WTC11 (cell line): ENCODE data around the gene MDGA2. TPM values are rescaled to one million over a fixed set of nuclear protein-coding genes. Genes with fewer than 3 reads are reported as not detected.
"Not testable (repeated sequence)": the region's sequence is repeated elsewhere in the genome, so short reads cannot be mapped to it uniquely, and the experiment has no call there.

ENCODE experiments used
- ATAC-seq: fragments of 200-7000 bp; cut with Tn5 transposase; 2 replicates; pipeline ENCODE4 v1.10.0; 2021; ENCODE audit warnings: mild to moderate bottlenecking, moderate library complexity
- CTCF ChIA-PET: fragments of 300-600 bp; sonication (Branson Sonifier 250); formaldehyde crosslinking; loops from one replicate; lab custom pipeline; 2021; ENCODE audit warnings: antibody characterized with exemption; lab: Charles Lee
- POLR2A ChIA-PET: fragments of 350-600 bp; sonication (Branson Sonifier 250); formaldehyde crosslinking; loops from one replicate; lab custom pipeline; 2021; ENCODE audit warnings: antibody characterized with exemption; lab: Charles Lee
- DNase-seq: peaks from one replicate; pipeline ENCODE4 v3.0.0; 2021; ENCODE audit warnings: low spot score
- H3K27ac Mint-ChIP-seq: 2 replicates; pipeline ENCODE4 v1.8.0; 2021; ENCODE audit warnings: mixed read lengths
- H3K27me3 Mint-ChIP-seq: 2 replicates; pipeline ENCODE4 v1.8.0; 2021; ENCODE audit warnings: low read depth, mild to moderate bottlenecking, moderate library complexity, mixed read lengths
- H3K36me3 Mint-ChIP-seq: 2 replicates; pipeline ENCODE4 v1.8.0; 2021; ENCODE audit warnings: mixed read lengths
- H3K4me1 Mint-ChIP-seq: 2 replicates; pipeline ENCODE4 v1.8.0; 2022; ENCODE audit warnings: mixed read lengths
- H3K4me3 Mint-ChIP-seq: 2 replicates; pipeline ENCODE4 v1.8.0; 2021; ENCODE audit warnings: mild to moderate bottlenecking, moderate library complexity, mixed read lengths
- H3K9me3 Mint-ChIP-seq: 2 replicates; pipeline ENCODE4 v1.8.0; 2021; ENCODE audit warnings: mixed read lengths
- CREB1 ChIP-seq: sonication (generic); formaldehyde crosslinking; IDR thresholded peaks from 2 replicates; pipeline ENCODE4 v1.8.0; 2023; ENCODE audit warnings: mild to moderate bottlenecking, missing genetic modification reagents
- ELF4 ChIP-seq: sonication (generic); formaldehyde crosslinking; IDR thresholded peaks from 2 replicates; pipeline ENCODE4 v1.8.1; 2022; ENCODE audit warnings: low read depth, mild to moderate bottlenecking, moderate library complexity, missing genetic modification reagents
- EMX1 ChIP-seq: fragments of 250-450 bp; sonication (Bioruptor Pico); IDR thresholded peaks from 2 replicates; pipeline ENCODE4 v1.8.0; 2021; ENCODE audit warnings: mild to moderate bottlenecking
- GTF2I ChIP-seq: fragments of 250-450 bp; sonication (Bioruptor Pico); conservative IDR thresholded peaks from 2 replicates; pipeline ENCODE4 v1.4.0; 2021; ENCODE audit warnings: mild to moderate bottlenecking
- IRF2 ChIP-seq: sonication (generic); formaldehyde crosslinking; IDR thresholded peaks from 2 replicates; pipeline ENCODE4 v1.8.0; 2022; ENCODE audit warnings: low read depth, missing genetic modification reagents, borderline replicate concordance
- JUN ChIP-seq: sonication (generic); formaldehyde crosslinking; IDR thresholded peaks from 2 replicates; pipeline ENCODE4 v1.8.0; 2023; ENCODE audit warnings: mild to moderate bottlenecking, missing genetic modification reagents
- MLX ChIP-seq: sonication (generic); formaldehyde crosslinking; IDR thresholded peaks from 2 replicates; pipeline ENCODE4 v1.8.1; 2023; ENCODE audit warnings: mild to moderate bottlenecking, missing genetic modification reagents, moderate library complexity
- MYBL2 ChIP-seq: sonication (generic); formaldehyde crosslinking; IDR thresholded peaks from 2 replicates; pipeline ENCODE4 v1.8.1; 2023; ENCODE audit warnings: mild to moderate bottlenecking, moderate library complexity, missing genetic modification reagents
- NFATC4 ChIP-seq: fragments of 250-450 bp; sonication (Bioruptor Pico); IDR thresholded peaks from 2 replicates; pipeline ENCODE4 v1.9.0; 2021; ENCODE audit warnings: mild to moderate bottlenecking
- NR1H2 ChIP-seq: sonication (generic); formaldehyde crosslinking; IDR thresholded peaks from 2 replicates; pipeline ENCODE4 v1.9.0; 2021; ENCODE audit warnings: mild to moderate bottlenecking, moderate library complexity, missing genetic modification reagents
- OVOL2 ChIP-seq: fragments of 250-450 bp; sonication (Bioruptor Pico); IDR thresholded peaks from 2 replicates; pipeline ENCODE4 v1.9.0; 2021; ENCODE audit warnings: mild to moderate bottlenecking, borderline replicate concordance
- PRRX2 ChIP-seq: fragments of 250-450 bp; sonication (Bioruptor Pico); IDR thresholded peaks from 2 replicates; pipeline ENCODE4 v1.8.0; 2021; ENCODE audit warnings: mild to moderate bottlenecking
- RORB ChIP-seq: fragments of 250-450 bp; sonication (Bioruptor Pico); IDR thresholded peaks from 2 replicates; pipeline ENCODE4 v1.9.0; 2021; ENCODE audit warnings: mild to moderate bottlenecking
- SP1 ChIP-seq: sonication (generic); formaldehyde crosslinking; conservative IDR thresholded peaks from 2 replicates; pipeline ENCODE4 v1.8.1; 2022; ENCODE audit warnings: missing genetic modification reagents
- STAT6 ChIP-seq: sonication (generic); formaldehyde crosslinking; conservative IDR thresholded peaks from 2 replicates; pipeline ENCODE4 v1.8.1; 2023; ENCODE audit warnings: mild to moderate bottlenecking, low read depth, missing genetic modification reagents, moderate library complexity
- ZBTB43 ChIP-seq: sonication (generic); formaldehyde crosslinking; IDR thresholded peaks from 2 replicates; pipeline ENCODE4 v1.8.1; 2023; ENCODE audit warnings: mild to moderate bottlenecking, missing genetic modification reagents
- ZMAT4 ChIP-seq: fragments of 250-450 bp; sonication (Bioruptor Pico); IDR thresholded peaks from 2 replicates; pipeline ENCODE4 v1.9.0; 2021; ENCODE audit warnings: mild to moderate bottlenecking
- ZSCAN18 ChIP-seq: fragments of 250-450 bp; sonication (Bioruptor Pico); IDR thresholded peaks from 2 replicates; pipeline ENCODE4 v2.1.2; 2022; ENCODE audit warnings: mild to moderate bottlenecking, moderate library complexity
- total RNA-seq: library from RNA; stranded (reverse); gene quantifications from 3 replicates; pipeline ENCODE4 v1.2.3, GENCODE V29; 2021

The MDGA2 gene
- total RNA-seq, 1 experiment from 2014 or later, result 4.9 TPM

GRCh38 chr14:47626151-47627035 is 49.0 kb downstream of the MDGA2 start:
- H3K36me3 Mint-ChIP-seq, result peaks cover 18% of the 10 kb centered on the region
- CTCF ChIA-PET, result no interaction called here
- peaks cover 44% of the 10 kb centered on the region for H3K9me3 Mint-ChIP-seq
- TF ChIP-seq ZBTB43 (CRISPR knock-in tag) (no peak), ZSCAN18 (CRISPR knock-in tag) (no peak), SP1 (CRISPR knock-in tag) (no peak), EMX1 (no peak), GTF2I (CRISPR knock-in tag) (no peak), ELF4 (CRISPR knock-in tag) (no peak), NFATC4 (CRISPR knock-in tag) (no peak), JUN (no peak), STAT6 (CRISPR knock-in tag) (no peak), NR1H2 (CRISPR knock-in tag) (no peak), OVOL2 (CRISPR knock-in tag) (no peak), MLX (no peak)
- no peaks in the 10 kb centered on the region for H3K4me1 Mint-ChIP-seq
- no peaks in the 10 kb centered on the region for H3K27me3 Mint-ChIP-seq
- no peak for DNase-seq
- no peak overlapping the region for H3K27ac Mint-ChIP-seq
- POLR2A ChIA-PET, result no interaction called here
- ATAC-seq, result no peak
- no peak overlapping the region for H3K4me3 Mint-ChIP-seq

- ATAC-seq, H3K27me3 Mint-ChIP-seq, POLR2A ChIA-PET, H3K4me1 Mint-ChIP-seq, H3K27ac Mint-ChIP-seq, DNase-seq, CTCF ChIA-PET, H3K4me3 Mint-ChIP-seq: not testable (repeated sequence)
- Mint-ChIP-seq H3K9me3 (peaks cover 43% of the 10 kb centered on the region), H3K36me3 (peaks cover 18% of the 10 kb centered on the region)
Measured at GRCh38 chr14:47624126-47624525, 51.3 kb downstream of the MDGA2 start.

GRCh38 chr14:47619392-47619791 is 56.0 kb downstream of the MDGA2 start:
- H3K36me3 Mint-ChIP-seq, result peaks cover 4% of the 10 kb centered on the region; the same call in 1 of the 2 replicates
- no peak overlapping the region for H3K4me3 Mint-ChIP-seq
- no peak overlapping the region for H3K27ac Mint-ChIP-seq
- no peaks in the 10 kb centered on the region; the same call in 1 of the 2 replicates for H3K27me3 Mint-ChIP-seq
- peaks cover 16% of the 10 kb centered on the region for H3K9me3 Mint-ChIP-seq
- no peak for DNase-seq
- POLR2A ChIA-PET, result no interaction called here
- TF ChIP-seq RORB (CRISPR knock-in tag) (no peak), SP1 (CRISPR knock-in tag) (no peak), PRRX2 (CRISPR knock-in tag) (no peak), ZMAT4 (no peak), MYBL2 (CRISPR knock-in tag) (no peak), CREB1 (no peak), IRF2 (CRISPR knock-in tag) (no peak)
- TF ChIP-seq, all 79 proteins: peak for 0
- no peak for ATAC-seq
- H3K4me1 Mint-ChIP-seq, result no peaks in the 10 kb centered on the region
- CTCF ChIA-PET, result no interaction called here
